ENCODE measurements around the gene CTU2.

DNA sequence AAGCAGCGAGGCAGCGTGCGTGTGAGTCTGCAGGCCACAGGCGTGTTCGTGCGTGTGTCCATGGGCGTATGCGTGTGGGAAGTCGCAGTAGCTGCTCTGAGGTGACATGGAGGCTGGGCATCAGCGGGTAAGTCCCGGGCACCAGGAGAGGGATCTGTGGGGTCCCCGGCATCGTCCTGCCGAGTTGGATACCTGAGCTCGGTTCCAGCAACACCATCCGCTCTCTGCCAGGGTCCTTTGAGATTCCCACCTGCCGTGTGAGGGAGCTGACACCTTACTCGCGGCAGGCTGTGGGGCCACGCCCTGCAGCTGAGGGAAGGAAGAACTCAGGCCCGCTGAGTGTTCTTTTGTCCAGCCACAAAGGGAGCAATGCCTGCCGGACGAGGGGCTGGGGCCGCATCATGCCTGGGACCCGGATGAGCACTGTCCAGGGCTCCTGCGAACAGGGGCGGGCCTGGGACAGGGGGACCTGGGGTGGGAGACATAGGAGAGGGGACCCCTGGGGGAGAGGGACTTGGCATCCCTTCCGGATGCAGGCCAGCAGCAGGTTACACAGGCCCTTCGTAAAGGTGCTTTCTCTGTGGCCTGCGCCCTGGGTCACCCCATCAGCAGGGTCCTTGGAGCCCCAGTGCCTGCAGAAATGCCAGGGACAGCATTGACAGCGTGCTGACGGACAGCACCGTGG, 15.0 kb upstream of the CTU2 start:
- TF ChIP-seq, protein P1, sequence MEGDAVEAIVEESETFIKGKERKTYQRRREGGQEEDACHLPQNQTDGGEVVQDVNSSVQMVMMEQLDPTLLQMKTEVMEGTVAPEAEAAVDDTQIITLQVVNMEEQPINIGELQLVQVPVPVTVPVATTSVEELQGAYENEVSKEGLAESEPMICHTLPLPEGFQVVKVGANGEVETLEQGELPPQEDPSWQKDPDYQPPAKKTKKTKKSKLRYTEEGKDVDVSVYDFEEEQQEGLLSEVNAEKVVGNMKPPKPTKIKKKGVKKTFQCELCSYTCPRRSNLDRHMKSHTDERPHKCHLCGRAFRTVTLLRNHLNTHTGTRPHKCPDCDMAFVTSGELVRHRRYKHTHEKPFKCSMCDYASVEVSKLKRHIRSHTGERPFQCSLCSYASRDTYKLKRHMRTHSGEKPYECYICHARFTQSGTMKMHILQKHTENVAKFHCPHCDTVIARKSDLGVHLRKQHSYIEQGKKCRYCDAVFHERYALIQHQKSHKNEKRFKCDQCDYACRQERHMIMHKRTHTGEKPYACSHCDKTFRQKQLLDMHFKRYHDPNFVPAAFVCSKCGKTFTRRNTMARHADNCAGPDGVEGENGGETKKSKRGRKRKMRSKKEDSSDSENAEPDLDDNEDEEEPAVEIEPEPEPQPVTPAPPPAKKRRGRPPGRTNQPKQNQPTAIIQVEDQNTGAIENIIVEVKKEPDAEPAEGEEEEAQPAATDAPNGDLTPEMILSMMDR (conservative IDR thresholded peaks at IDR 0.05; ENCODE audit: low read depth, low read length): no peak
- no peak for TF ChIP-seq EZH2phosphoT487 (IDR thresholded peaks at IDR 0.05; ENCODE audit: borderline replicate concordance, low read length)
- no peak for TF ChIP-seq EZH2 (IDR thresholded peaks at IDR 0.05; ENCODE audit: low read length, unreplicated experiment)
